Cerebellar cortex (tissue), 1 donor: ENCODE measurements around the gene PDGFC.

ENCODE experiments used
- DNase-seq: peaks from one replicate; pipeline ENCODE4 v3.0.0-alpha.2; 2015; ENCODE audit warnings: low spot score

PDGFC gene

DNA sequence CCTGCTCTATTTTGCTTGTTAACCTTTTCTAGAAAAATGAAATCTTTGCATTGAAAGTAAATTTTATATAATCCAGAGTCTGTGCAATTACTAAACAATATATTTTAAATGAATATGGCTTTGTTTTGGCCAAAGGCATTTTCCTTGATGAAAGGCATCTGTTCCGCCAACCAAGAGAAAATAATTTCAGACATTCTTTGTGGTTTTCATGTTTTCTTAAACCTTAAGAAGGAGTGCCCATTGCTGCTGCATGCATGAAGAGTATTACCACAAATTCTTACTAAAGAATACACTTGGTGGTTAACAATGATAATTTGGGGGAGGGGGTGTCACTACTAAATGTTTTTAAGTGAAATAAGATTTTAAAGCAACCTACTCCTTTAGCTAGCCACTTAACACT lies 2.7 kb upstream of the PDGFC start:
- no peak for DNase-seq

DNA sequence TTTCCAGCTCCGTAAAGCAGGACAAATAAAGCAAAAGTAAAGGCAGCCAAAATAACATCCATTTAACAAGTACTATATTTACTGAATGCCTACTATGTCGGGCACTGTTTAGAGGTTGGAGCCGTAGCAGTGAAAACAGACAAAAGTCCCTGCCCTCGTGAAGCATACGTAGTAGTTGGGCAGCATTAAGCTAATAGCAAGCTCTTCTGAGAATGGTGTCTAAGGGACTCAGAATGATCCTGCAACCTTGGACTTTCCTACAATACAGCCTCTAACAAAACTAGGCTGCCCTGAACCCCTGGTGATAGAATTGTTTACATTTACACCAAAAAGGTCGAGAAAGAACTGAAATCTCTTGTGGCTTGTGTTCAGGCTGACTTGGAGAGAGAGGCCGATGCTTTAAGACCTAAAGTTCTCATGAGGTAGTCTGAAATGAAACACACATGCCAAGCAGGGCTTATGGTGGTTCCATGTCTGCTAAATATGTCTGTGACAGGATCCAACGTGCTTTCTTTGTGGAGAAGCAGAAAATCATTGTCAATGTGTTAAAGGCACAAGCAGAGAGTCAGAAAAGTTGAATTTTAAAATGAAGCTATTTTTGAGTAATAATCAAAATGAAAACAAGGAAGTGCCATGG lies 898 bp upstream of the PDGFC start:
- no peak for DNase-seq

DNA sequence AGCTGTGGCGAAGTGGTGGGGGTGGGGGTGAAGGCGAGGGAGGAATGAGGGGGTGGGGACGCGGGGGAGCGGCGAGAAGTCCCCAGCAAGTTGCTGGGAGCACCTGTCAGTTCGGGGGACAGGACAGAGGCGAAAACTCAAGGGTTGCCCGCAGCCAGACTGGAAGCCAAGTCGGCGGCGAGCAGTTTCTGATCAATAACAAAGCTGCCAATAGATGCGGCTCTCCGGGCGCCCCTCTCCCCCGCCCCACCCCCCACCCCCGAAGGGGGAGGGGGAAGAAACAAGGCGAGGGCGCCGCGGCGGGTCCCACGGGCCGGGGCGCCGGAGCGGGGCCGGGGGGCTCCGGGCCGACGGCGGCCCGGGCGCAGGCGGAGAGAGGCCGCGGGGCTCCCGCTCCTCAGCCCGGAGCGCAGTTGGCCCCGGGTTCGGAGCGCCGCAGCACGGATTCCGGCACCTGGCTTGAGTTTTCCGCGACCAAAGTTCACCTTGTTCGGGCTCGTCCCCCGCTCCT lies 379 bp downstream of the PDGFC start:
- no peak for DNase-seq

DNA sequence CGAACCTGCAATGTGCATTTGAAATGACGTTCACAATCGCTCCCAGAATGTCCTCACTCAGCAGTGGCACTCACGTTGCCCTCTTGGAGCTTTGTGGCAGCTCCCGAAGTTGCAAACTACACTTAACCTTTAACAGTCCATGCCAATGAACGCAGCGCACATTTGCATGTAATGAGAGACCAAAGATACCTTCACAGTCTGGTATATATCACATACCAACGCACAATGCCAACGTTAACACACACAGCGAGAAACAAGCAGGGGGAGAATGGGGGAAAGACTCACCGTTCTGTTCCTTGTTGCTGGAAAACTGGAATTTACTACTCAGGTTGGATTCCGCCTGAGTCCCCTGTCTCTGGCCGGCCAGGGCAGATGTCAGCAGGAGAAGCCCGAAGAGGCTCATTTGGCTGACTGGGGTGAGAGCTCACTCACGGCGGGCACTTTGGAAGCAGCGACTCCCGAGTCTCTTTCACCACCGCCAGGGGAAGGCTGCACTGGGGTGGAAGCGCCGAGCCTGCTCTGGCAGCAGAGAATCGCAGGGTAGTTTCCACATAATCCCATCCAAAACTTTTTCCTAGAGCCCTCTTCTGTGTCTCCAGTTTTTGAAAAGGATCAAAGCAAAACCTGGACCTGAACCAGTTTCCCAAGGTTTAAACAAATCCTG lies 966 bp downstream of the PDGFC start:
- peak; percentile 26 for DNase-seq

DNA sequence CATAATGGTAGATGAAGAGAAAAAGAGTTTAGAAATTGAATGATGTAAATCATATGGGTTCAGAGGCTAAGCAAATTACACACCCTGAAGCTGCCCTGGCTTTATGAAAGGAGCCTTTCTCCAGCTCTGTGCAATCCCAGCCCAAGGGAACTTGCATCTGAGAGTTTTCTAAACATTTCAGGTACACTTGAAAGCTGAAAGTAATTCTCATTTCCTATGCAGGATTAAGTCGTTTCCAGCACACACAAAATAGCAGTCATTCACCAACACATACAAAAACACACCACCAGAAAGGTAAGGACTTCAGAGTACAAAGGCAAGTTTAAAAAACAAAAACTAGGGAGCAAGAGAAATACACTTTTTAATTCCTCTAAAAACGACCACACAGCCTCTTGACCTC lies 1.7 kb downstream of the PDGFC start:
- no peak for DNase-seq

DNA sequence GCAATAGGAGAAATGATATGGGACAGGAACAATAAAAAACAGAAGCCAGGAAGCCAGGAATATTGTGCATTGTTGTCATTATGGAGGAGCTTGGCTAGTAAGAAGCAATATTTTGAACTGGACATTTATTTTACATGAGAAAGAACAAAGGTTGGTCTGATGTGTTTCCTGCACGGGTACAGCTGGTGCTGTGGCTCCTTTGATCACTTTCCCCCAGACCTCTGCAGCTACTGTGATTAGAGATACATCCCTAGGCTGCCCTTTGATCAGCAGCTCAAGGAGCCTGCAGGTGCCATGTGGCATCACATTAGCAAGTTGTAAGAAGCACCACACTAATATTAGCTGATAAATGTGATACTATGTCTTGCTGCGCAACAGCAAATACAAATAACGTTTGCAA lies 2.5 kb downstream of the PDGFC start:
- DNase-seq: no peak

DNA sequence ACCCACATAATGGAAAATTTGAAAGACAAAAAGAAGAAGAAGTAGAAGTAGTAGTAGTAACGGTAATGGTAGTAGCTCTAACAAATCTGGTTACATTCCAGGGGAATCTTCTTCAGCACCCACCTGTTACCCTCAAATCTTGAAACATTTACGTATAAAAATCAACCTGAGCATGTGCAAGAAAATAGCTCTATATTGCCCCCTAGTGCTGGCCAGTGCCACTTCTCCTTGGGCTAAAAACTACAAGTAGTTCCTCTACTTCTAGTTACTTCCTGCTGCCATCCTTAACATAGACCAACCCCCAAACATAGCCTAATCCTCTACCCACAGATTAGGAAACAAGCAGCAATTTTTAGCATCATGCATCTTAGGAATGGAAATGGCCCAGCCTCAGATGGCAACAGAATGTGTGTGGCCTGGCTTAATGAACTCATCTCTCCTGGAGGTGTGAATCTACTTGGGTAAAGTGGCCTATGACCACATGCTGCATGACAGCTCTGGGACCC lies 3.1 kb downstream of the PDGFC start:
- DNase-seq: peak; percentile 55

DNA sequence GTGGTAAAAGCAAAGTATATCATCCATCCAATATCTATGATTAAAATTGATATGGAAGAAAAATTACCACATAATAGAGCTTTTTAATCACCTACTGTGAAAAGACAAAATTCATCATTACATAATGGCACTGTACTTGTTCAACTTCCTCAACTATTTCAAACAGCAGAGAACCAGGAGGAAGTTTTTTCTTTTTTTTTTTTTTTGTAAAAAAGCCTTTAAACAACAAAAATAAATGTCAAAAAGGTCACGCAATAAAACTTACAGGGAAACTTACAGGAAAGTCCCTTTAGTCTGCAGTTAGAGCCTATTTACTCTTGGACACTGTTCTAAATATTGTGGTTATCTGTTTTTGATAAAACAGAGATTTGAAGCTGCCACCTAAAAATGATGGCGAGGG lies 4.8 kb downstream of the PDGFC start:
- no peak for DNase-seq

DNA sequence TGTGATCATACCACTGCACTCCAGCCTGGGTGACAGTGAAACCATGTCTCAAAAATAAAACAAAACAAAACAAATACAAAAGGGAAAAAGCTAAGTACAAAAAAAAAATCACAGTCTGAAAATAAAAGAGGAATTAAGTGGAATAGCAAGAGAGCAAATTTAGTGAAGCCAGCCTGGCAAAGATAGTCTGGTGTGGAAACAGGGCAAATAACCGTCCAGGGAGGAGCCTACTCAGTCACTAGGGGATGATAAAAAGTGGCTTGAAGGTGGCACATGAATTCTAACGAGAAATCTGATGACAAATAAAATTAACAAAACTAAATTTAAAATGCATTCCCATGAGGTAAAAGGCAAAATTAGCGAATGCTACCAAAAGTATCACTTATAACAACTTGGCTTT lies 8.2 kb downstream of the PDGFC start:
- no peak for DNase-seq

DNA sequence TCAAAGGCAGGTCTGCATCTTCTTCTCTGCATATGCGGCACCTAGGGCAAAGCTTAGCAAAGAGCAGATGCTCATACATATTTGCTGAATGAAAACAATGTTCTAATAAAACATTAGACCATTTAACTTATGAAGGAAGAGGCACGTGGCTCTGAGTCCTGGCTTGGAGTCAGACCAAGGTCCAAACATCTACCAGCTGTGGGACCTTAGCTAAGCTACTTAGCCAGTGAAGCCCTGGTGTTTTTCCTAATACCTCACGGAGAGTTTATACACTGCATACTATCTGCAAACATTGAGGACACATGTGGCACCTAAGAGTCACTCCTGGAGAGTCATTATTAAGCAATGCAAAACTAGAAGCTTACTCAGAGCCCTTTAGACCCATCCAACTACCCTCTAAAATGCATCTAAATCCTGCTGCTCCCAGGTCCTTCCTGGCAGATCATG lies 9.0 kb downstream of the PDGFC start:
- no peak for DNase-seq

DNA sequence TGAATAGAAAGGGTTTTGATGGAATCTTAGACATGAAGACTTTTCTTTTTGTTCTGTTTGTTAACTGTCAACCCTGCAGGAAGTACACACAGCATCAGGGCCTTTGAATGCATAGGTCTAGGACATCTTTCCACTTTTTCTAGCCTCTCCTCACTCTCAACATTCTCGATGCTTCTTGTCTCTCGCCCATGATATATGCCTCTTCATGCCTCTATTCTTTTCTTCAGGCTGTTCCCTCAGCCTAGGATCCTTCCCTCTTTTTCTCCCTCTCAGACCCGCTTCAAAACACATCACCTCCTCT lies 9.6 kb downstream of the PDGFC start:
- DNase-seq: no peak

DNA sequence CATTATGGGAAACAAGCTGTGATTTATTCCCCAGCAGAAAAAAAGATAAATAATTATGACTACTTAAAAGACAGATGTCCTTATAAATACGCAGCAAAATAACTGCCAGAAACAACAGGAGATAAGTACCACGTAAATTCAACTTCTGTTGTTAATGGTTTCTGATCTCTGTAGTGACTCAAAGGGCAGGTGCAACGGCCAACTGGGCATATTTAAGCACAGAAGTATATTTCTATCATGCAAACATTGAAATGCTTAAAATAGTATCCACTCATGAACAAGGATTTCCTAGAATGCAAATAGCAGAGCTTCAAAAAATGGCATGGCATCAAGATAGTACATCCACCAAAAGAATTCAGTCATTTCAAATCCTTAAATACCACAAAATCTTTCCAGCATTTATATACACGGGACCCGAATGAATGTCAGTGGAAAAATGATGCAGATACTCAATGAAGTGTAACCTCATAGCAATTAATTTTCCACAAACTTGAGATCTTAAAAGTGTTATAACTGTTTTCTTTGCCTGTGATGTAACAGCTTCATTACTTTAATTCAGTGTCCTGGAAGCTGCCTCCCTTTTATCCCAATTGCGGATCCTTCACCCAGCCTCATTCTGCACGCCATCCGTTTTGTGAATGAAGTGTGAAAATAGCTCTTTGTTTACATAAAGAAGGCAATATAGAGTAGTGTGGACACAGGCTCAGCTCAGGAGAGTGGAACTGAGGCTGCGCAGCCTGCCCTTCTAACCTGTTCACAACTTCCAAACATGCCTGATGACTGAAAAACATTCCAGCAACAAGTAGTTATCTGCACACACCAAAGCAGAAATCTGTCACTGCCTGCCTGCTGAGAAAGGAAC lies 10.2 kb downstream of the PDGFC start:
- DNase-seq: no peak

DNA sequence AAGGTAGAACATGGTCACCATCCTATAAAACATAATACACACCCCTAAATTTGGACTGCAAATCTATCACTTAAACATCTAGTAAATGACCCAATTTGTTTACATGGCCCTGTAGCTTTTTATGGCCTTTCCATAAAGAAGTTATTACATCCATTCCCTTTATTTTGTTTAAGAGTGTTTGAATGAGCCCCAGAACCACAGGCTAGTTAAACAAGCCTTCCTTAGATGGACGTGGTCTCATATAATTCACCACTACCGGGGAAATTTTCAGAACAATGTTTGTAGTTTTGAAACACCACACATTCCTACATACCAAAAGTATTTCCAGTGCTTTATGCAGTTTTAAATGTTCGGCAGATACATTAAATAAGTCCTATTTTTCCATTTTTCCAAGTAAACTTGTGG lies 12.3 kb downstream of the PDGFC start:
- DNase-seq: no peak

DNA sequence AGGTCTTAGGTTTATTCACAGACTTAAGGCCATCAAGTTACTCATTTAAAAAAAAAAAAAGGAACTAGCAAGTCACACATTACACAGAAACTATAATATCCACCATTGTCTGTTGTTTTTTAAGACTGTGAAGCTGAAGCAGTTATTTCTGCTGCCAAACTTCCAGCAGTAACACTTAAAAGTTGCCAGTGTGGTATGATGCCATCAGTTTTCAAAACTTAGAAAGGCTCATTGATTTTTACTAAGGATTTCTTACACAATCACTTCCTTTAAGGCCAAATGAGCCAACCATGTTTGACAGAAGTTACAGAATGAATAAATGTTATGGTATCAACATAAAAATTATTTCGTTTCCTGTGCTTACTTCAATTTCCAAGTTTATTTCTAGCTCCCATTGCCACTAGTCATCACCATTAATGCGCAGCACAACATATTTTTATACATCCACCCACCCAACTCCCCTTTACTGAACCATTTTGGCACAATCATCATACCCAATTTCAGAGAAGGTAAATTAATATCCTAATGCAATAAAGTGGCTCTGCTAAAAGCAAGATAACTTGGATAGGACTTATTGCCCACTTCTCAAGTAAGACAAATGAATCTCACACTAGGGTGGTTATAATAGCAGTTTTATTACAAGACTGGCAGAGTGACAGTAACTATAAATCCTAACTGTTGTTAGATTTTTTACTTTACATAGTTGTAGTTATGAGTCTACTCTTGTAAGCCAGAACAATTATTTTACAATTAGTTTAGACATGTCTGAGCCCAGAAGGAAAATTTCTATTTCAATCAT lies 13.1 kb downstream of the PDGFC start:
- no peak for DNase-seq

DNA sequence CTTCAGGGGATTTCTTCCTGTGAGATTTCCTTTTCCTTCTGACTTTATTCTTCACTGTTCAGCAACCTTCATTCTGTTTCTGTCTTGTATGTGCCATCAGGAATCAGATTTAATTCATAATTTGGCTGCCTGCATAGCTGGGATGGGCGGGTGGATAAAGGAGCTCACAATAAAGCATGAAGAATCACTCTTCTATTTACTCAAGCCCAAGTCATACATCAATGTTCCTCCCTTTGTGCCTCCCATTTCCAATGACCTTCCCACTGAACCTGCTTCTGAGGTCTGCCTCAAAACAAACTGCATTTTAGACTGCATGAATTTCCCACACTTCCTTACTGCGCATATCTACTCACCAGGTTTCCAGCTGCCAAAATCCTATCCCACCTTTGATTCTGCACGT lies 14.0 kb downstream of the PDGFC start:
- DNase-seq: no peak

DNA sequence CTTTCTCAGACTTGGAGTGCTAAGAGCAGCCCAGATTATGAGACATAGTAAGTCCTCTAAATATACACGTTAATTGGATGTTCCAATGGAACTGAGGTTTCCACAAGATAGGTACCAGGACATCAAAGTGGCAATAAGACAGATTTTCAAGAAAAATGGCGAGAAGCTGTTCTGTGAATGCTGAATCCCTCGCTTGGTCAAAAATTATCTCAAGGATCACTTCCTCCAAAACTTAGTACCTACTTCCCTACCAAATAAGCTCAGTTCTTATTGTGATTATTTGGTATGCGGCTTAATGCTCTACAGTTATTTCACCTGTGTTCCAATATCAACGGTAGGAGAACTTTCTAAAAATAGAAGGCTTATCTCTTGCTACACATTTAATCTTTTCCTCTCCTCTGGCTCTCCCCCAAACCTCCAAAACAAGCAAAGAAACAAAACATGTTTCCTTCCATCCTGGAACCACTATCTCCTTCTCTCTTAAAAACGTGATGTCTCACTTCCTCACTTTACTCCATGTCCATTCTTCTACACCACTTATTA lies 14.7 kb downstream of the PDGFC start:
- no peak for DNase-seq

DNA sequence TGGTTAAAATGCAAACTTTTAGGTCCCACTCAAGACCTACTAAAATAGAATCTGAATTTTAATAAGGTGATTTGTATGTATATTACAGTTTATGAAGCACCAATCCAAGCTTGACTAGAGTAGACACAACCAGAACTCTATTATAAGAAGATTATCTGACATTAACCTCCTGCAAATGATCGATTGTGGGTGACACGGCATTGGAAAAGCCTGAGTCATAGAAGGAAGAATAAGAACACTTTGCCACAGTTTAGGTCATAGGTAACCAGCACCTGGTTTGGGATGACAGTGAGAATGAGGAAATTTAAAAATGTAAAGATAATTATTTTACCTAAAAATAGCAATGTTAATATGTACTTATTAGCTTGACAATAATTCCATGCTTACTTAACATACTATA lies 15.2 kb downstream of the PDGFC start:
- no peak for DNase-seq

DNA sequence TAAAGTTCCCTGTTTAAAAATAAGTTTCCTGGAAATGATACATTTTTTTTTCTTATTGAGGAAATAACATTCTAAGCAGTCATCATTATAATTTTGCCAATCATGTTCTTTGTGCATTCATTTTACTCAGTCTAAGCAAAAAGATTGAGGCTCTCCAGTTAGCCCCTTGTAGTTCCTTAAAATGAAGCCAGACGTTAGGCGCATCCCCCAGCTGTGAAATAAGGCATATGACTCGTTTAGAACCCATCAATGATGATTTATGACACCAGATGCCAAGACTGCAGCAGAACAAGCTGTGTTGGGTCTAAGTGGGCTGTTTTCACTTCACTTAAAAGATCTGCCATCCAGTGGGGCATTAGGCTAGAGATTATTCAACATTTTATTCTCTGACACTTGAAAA lies 17.0 kb downstream of the PDGFC start:
- no peak for DNase-seq

DNA sequence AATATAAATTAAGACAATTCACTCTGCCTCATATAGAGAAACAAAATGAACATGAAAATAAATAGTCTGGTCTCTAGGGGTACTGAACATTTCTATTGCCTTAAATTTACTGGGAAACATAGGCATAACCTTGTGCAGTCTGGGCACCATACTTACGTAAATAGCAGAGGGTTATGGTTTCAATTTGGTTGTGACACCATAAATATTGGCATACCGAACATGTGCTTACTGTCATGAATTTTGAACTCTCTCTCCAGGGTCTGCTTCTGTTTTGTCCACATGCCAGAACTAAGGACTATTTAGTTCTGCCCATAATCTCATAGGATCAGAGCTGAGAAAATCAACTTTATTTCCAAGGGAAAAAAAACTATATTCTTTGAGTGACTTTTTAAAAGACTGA lies 17.6 kb downstream of the PDGFC start:
- DNase-seq: no peak

DNA sequence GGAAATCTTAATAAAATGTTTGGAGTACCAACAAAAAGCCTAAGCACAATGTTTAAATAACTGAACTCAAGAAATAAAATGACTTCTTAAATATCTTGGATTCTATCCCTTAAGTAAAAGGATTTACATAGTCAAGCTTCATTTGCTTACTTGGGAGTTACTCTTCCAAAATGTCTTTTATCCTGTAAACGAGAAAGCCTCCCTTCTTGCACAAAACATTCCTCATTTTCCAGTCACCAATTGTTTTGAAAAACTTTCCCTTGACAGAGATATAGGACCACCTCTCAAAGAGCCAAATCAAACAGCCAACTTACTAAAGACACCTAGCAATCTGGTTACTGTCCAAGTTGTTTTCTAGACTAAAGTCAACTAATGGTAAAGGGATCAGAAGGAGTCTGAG lies 18.6 kb downstream of the PDGFC start:
- no peak for DNase-seq

DNA sequence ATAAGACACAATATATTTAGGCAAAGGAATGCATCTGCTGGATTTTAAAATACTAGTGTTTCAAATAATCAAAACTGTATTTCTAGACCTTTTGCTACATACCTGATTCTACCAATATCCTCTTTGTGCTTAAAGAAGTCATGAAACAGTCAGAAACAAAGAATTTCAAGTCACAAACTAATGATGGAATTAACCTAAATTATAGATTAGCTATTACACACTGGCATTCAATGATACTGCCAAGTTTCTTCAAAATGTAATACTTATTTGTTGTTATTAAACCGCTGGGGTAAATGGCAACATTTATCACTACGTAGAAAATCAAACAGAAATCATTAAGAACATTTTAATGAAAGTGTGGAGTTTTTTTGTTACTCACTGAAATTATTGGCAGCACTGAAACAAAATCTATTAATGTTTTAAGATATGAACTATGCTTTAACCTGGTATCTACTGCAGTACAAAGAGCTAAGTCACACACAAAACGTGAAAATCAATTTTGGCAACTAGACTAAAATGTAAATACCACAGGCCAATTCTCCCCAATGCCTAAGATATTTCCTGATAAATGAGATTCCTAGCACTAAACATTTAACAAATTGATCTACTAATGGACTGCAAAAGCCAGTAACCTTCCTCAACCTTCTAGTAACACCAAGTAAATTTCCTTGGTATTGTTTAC lies 19.4 kb downstream of the PDGFC start:
- DNase-seq: no peak
